Stomach (tissue), 9 donors: ENCODE results near the gene ASPG. TPM values are rescaled to one million over a fixed set of nuclear protein-coding genes. Genes with fewer than 3 reads are reported as not detected.

Experiments used
- DNase-seq, 2 donors: peaks; one replicate each; pipeline versions ENCODE4 v3.0.0 to v3.0.0-alpha.2; 2013 to 2019
- H3K27ac ChIP-seq, 5 donors: fragments of 200-600 bp in 4 of 5; sonication (generic) in 4 of 5; one replicate each; pipeline ENCODE4 v1.5.1; 2013 to 2019; ENCODE audit warnings: mild to moderate bottlenecking in 1 of 5, moderate library complexity in 1 of 5
- H3K27me3 ChIP-seq, 3 donors: fragments of 200-600 bp; sonication (generic); one replicate each; pipeline ENCODE4 v1.5.1; 2017 to 2019; ENCODE audit warnings: mixed run types in 1 of 3
- H3K36me3 ChIP-seq, 4 donors: fragments of 200-600 bp; sonication (generic); 1 replicate in 3 of 4; 2 replicates in 1 of 4; pipeline ENCODE4 v1.5.1; 2016 to 2019
- H3K4me1 ChIP-seq, 4 donors: fragments of 200-600 bp; sonication (generic); one replicate each; pipeline ENCODE4 v1.5.1; 2016 to 2019
- H3K4me3 ChIP-seq, 4 donors: fragments of 200-600 bp; sonication (generic) in 3 of 4; one replicate each; pipeline ENCODE4 v1.5.1; 2016 to 2019; ENCODE audit warnings: mild to moderate bottlenecking in 1 of 4
- H3K9me3 ChIP-seq, 4 donors: fragments of 200-600 bp; sonication (generic); one replicate each; pipeline ENCODE4 v1.5.1; 2016 to 2019
- EP300 ChIP-seq: sonication (generic); formaldehyde crosslinking; IDR thresholded peaks from one replicate; pipeline ENCODE4 v1.6.1; 2017; ENCODE audit warnings: antibody characterized with exemption
- POLR2A ChIP-seq, 4 donors: fragments of 450-650 bp; IDR thresholded peaks; one replicate each; pipeline ENCODE4 v1.6.1; 2016; ENCODE audit warnings: antibody characterized with exemption in 4 of 4, control low read depth in 2 of 4, mild to moderate bottlenecking in 1 of 4, moderate library complexity in 1 of 4
- POLR2AphosphoS5 ChIP-seq, 3 donors: sonication (generic); formaldehyde crosslinking; IDR thresholded peaks; one replicate each; pipeline ENCODE4 v1.6.1; 2016; ENCODE audit warnings: antibody characterized with exemption in 3 of 3
- WGBS, 5 donors: extraction: QIAGEN DNeasy Blood & Tissue Kit in 3 of 5; methylation state at CpG; one replicate each; pipeline versions ENCODE4 v1.1.5 to v1.1.7; 2013 to 2018; 5-methylcytosine and 5-hydroxymethylcytosine counted together
- intact Hi-C: fragments of 100-400 bp; cut with DNase I; formaldehyde crosslinking; loops from one replicate; pipeline ENCODE4 v1.15.1; 2023; ENCODE audit warnings: low total_unique reads
- polyA plus RNA-seq, 3 donors: library from polyadenylated mRNA; stranded (reverse); fragments of 200-250 nt; gene quantifications; one replicate each; pipeline ENCODE4 v1.2.3, GENCODE V29; 2013
- total RNA-seq, 5 donors: library from RNA; depleted of rRNA; stranded (reverse); fragments of >200 nt; gene quantifications; one replicate each; pipeline versions ENCODE4 v1.1.0 to v1.2.3, GENCODE V29; 2014 to 2016
- TF ChIP-seq, protein P1 (sequence below), 7 experiments: fragments of 450-650 bp in 4 of 7; fragments of 200-600 bp in 3 of 7; sonication (generic) in 3 of 7; IDR thresholded peaks; one replicate each; pipeline ENCODE4 v1.5.1; 2016 to 2019; ENCODE audit warnings: antibody characterized with exemption in 7 of 7, control low read depth in 2 of 7, mild to moderate bottlenecking in 1 of 7
- donor health status: healthy with polysubstance abuse.
- donor health status: Bipolar disorder and iron deficiency.
- donor health status: healthy.

ASPG gene
- total and polyA plus RNA-seq, 8 donors: 0.12 to 10.7 (median 4.4) TPM; not detected in 1

GRCh38 chr14:104066719-104067295 is 18.7 kb upstream of the ASPG start:
- no peak for DNase-seq
- Histone ChIP-seq H3K4me1 (no peaks in the 10 kb centered on the region), H3K36me3 (no peaks in the 10 kb centered on the region), H3K4me3 (no peak overlapping the region), H3K27me3 (peaks cover 0 to 52% (median 10%) of the 10 kb centered on the region in 3 donors), H3K27ac (no peak overlapping the region), H3K9me3 (peaks cover 0 to 19% (median 18%) of the 10 kb centered on the region in 4 donors)
- no peak for TF ChIP-seq POLR2A (IDR thresholded peaks at IDR 0.05)
- no peak for TF ChIP-seq EP300
- TF ChIP-seq, protein P1, sequence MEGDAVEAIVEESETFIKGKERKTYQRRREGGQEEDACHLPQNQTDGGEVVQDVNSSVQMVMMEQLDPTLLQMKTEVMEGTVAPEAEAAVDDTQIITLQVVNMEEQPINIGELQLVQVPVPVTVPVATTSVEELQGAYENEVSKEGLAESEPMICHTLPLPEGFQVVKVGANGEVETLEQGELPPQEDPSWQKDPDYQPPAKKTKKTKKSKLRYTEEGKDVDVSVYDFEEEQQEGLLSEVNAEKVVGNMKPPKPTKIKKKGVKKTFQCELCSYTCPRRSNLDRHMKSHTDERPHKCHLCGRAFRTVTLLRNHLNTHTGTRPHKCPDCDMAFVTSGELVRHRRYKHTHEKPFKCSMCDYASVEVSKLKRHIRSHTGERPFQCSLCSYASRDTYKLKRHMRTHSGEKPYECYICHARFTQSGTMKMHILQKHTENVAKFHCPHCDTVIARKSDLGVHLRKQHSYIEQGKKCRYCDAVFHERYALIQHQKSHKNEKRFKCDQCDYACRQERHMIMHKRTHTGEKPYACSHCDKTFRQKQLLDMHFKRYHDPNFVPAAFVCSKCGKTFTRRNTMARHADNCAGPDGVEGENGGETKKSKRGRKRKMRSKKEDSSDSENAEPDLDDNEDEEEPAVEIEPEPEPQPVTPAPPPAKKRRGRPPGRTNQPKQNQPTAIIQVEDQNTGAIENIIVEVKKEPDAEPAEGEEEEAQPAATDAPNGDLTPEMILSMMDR (IDR thresholded peaks at IDR 0.05): no peak
- TF ChIP-seq POLR2AphosphoS5 (IDR thresholded peaks at IDR 0.05): no peak
- WGBS, 5 donors: 62 to 78% (median 72%) methylated on average over 4 of the region's 4 CpGs
- intact Hi-C loops: no loop called here

DNA sequence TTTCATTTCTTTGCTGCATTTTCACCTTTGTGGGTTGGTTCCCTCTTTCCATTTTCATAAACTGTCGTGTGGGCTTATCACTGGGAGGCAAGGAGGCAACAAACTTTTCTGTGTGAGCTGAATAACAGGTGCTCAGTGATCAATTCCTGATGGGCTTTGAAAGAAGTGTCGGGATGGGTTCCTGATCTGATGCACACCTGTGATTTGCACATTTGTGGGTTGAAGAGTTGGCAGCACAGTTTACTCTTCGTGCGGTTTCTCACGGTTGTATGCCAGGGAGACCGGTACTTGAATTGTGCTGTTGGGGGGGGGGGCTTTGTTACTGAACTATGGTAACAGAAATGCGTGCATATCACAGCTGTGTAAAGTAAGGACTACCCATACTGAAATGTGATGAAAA is 16.0 kb upstream of the ASPG start:
- Histone ChIP-seq H3K36me3 (no peaks in the 10 kb centered on the region), H3K9me3 (peaks cover 0 to 31% (median 27%) of the 10 kb centered on the region in 4 donors), H3K4me3 (no peak overlapping the region), H3K4me1 (no peaks in the 10 kb centered on the region), H3K27ac (no peak overlapping the region), H3K27me3 (peaks cover 0 to 54% (median 10%) of the 10 kb centered on the region in 3 donors)
- WGBS, 5 donors: 79 to 89% (median 84%) methylated on average over 7 of the region's 7 CpGs
- TF ChIP-seq POLR2AphosphoS5 (IDR thresholded peaks at IDR 0.05) (no peak), POLR2A (IDR thresholded peaks at IDR 0.05) (no peak), EP300 (no peak)
- TF ChIP-seq, protein P1 (IDR thresholded peaks at IDR 0.05): no peak
- intact Hi-C loops: no loop called here
- DNase-seq: no peak

DNA sequence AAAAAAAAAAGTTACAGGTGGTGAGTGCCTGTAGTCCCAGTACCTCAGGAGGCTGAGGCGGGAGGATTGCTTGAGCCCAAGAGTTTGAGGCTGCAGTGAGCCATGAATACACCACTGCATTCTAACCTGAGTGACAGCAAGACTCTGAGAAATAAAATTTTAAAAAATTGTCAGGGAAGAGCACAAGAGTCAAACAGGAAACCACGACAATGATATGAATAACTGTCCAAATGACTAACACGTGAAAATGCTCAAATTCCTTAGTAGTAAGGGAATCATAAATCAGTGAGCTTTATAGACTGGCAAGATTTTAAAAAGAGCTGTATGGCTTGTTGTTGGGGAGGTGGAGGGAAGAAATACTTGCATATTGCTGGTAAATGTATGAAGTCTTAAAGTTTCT is 12.9 kb upstream of the ASPG start:
- H3K36me3 ChIP-seq: no peaks in the 10 kb centered on the region
- H3K4me3 ChIP-seq: no peak overlapping the region
- intact Hi-C loops: loop anchor here (10.0 kb wide), 1 partner anchor 62 kb away; the partner anchor contains the start of gene KIF26A
- no peak for DNase-seq
- no peak overlapping the region for H3K27ac ChIP-seq
- whole genome bisulfite sequencing, 5 donors: 73 to 84% (median 77%) methylated on average over 3 of the region's 3 CpGs
- peaks cover 0 to 14% (median 11%) of the 10 kb centered on the region in 4 donors for H3K9me3 ChIP-seq
- peaks cover 0 to 42% (median 0%) of the 10 kb centered on the region in 3 donors for H3K27me3 ChIP-seq
- TF ChIP-seq EP300 (no peak), POLR2A (IDR thresholded peaks at IDR 0.05) (no peak), POLR2AphosphoS5 (IDR thresholded peaks at IDR 0.05) (no peak)
- TF ChIP-seq, protein P1 (IDR thresholded peaks at IDR 0.05): no peak
- peaks cover 0 to under 1% (median under 1%) of the 10 kb centered on the region in 4 donors for H3K4me1 ChIP-seq

GRCh38 chr14:104073764-104074163 is 11.7 kb upstream of the ASPG start:
- Histone ChIP-seq H3K27me3 (peaks cover 0 to 34% (median 0%) of the 10 kb centered on the region in 3 donors), H3K9me3 (peaks cover 0 to 12% (median 9%) of the 10 kb centered on the region in 4 donors), H3K4me3 (no peak overlapping the region), H3K36me3 (no peaks in the 10 kb centered on the region), H3K4me1 (peaks cover 0 to 8% (median 2%) of the 10 kb centered on the region in 4 donors), H3K27ac (no peak overlapping the region)
- WGBS, 5 donors: 54 to 78% (median 66%) methylated on average over 4 of the region's 4 CpGs
- TF ChIP-seq POLR2A (IDR thresholded peaks at IDR 0.05) (no peak), EP300 (no peak), POLR2AphosphoS5 (IDR thresholded peaks at IDR 0.05) (no peak)
- TF ChIP-seq, protein P1 (IDR thresholded peaks at IDR 0.05): no peak
- no peak for DNase-seq
- intact Hi-C loops: loop anchor here (10.0 kb wide), 1 partner anchor 61 kb away; the partner anchor contains the start of gene KIF26A
